ENCODE measurements around the gene MESD.

MESD gene

GRCh38 chr15:80991421-80991820 is 1.8 kb upstream of the MESD start:
- DNase-seq (ENCODE audit: low read depth) = no peak

- no peak for DNase-seq (ENCODE audit: low read depth)
Measured at GRCh38 chr15:80990955-80991354, 1.3 kb upstream of the MESD start.

- DNase-seq (ENCODE audit: low read depth) = no peak
Measured at GRCh38 chr15:80989081-80989517, 520 bp downstream of the MESD start.

DNA sequence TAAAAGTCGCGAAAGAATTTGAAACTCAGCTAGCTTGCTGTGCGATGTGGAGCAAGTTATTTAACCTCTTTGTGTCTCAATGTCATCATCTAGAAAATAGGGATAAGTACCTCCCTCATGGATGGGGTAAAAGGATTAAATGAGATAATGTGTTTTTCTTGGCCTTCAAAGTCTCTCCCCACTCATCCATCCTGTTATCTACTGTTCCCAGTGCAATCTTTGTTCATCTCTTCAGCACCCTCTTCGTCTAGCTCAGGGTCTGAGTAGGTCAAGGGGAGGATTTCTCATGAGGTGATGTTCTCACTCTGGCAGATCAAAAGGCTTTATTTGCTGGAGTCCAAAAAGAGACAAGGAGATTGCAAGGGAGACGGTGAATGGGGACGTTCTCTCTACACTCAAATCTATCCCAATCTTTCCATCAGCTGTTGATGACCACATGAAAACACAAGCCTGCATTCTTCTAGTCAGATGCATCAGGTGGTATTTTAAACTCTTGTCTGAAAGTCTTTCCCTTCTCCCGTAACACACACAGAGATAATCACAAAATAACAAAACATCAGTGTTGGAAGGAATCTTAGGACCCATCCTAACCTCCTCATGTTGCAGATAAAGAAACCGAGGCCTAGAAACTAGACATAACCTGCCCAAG is 1.3 kb downstream of the MESD start:
- DNase-seq (ENCODE audit: low read depth) = no peak

DNA sequence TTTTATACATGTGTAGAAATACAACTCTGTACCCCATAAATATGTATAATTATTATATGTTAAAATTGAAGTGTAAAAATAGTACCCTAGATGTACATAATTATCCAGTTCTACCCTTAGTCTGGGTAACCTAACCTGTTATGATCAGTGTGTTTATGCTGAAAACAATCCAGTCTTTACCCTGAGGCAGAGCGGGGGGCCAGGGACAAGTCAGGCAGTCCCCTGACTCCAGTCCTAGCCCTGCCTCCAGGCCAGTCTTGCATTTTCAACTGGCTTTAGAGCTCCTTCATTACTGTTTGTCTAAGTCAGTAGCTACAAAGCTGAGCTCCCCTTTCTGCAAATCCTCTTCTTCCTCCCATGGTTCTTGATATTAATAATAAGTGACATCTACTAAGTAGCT is 3.1 kb downstream of the MESD start:
- no peak for DNase-seq (ENCODE audit: low read depth)

- no peak for DNase-seq (ENCODE audit: low read depth)
Measured at GRCh38 chr15:80985981-80986380, 3.6 kb downstream of the MESD start.

GRCh38 chr15:80984856-80985255 is 4.8 kb downstream of the MESD start:
- no peak for DNase-seq (ENCODE audit: low read depth)

DNA sequence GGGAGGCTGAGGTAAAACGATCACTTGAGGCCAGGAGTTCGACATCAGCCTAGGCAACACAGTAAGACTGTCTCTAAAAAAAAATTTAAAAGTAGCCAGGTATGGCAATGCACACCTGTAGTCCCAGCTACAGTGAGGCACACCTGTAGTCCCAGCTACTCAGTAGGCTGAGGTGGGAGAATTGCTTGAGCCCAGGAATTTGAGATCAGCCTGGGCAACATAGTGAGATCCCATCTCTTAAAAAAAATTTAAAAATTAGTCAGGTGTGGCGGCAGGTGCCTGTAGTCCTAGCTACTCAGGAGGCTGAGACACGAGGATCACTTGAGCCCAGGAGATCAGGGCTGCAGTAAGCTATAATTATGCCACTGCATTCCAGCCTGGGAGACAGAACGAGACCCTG is 6.8 kb downstream of the MESD start:
- no peak for DNase-seq (ENCODE audit: low read depth)

DNA sequence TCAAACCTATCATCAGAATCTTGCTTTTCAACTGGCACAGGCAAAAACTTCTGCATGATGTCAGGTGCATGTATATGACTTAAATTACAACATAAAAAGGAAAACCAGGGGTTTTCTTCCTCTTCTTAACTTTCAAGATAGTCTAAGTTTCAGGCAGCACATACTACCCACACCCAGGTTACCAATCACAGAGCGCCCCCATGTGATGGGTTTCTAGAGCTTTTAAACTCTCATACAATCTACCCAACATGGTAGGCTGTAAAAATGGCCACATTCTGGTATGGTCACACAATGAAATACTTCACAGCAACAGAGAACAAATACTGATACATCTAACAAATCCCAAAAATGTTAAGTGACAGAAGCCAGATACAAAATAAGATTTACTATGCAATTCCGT is 7.4 kb downstream of the MESD start:
- no peak for DNase-seq (ENCODE audit: low read depth)

DNA sequence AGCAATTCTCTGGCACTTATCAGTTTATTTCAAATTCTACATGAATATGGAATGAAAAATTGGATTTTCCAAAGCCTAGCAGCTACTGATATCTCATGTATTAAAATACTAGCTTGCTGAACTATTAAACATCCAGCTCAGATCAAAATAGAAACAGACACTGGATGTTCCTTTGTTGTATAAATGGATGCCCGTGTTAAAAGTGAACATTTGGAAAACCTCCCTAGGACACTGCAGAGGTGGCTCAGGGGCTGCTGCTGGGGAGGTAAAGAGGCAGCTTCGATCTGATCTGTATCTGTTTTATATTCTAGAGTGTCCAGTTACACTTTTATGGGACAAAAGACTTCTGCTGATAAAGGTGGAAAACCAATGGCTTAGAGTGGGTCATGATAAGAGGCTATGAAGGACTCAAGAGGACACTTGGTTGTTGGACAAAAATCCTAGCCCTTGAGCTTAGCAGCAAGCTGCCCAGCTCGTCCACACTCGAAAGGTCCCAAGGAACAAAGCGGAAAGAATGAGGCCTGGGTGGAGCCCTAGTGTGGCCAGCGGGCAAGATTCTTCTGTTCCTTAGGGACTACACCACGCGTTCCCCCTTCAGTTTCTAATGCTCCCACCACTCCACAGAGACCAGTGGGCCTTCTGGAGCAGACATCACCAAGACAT is 9.9 kb downstream of the MESD start:
- no peak for DNase-seq (ENCODE audit: low read depth)

DNA sequence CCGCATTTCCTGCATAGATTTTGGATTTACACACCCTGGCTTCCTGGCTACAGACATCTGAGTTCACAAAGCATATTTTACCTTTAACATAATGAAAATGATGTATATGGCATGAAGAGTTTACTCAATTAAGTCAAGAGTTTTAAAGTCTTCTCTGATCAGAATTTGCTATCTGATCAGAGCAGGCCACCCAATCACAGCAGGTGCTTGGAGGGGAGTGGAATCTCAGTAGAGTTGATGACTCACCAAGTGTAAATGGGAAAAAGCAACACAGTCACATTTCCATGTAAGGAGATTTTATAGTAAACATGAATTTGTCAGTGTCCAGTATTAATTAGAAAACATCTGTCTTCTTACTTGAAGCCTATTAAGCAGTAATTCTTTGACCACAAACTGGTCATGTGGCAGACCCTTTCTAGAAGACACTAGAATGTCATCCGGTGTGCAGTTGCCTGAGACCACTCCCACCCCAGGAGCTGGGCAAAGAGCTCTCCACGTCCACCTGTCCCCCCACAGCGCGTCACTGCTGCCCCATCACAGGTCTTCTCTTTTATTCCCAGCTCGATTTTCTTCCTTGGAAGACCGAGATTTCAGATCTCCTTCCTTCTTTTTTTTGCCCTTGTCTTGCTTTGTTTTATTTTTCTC is 10.8 kb downstream of the MESD start:
- DNase-seq (ENCODE audit: low read depth) = no peak

DNA sequence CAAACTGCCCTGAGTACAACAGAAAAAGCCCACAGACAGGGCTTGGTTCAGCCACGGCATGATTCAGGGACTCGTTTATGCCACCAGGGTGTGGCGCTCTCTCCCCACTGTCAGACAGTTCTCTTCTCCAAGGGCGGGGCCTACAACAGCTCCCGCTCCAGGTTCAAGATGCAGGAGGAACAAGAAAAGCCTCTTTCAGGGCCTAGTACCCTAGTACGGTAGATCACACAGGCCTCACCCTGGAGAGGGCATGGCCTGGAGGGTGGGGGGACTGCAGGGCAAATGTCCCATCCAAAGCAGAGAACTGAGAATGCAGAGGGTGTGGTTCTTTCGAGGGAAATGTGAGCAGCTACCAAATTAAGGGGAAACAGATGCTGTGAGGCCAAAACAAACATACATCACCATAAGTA is 12.0 kb downstream of the MESD start:
- DNase-seq (ENCODE audit: low read depth) = no peak

DNA sequence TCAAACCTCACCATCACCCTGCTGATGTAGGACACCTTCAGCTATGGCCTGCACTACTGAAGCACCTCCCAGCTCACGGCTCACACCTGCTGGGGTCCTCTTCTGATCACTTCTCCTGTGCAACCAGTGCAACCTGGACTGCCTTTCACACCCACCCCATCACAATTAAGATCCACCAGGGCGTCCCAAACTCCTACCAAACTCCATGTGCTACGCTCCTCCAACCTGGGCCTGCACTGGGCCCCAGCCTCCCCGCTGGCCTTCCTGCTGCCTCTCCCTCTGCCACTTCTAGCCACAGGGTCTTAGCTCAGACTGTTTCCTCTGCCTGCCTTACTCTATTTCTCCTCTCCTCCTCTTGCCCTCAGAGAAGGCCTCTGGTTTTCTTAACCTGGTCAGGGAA is 12.8 kb downstream of the MESD start:
- DNase-seq (ENCODE audit: low read depth) = no peak

DNA sequence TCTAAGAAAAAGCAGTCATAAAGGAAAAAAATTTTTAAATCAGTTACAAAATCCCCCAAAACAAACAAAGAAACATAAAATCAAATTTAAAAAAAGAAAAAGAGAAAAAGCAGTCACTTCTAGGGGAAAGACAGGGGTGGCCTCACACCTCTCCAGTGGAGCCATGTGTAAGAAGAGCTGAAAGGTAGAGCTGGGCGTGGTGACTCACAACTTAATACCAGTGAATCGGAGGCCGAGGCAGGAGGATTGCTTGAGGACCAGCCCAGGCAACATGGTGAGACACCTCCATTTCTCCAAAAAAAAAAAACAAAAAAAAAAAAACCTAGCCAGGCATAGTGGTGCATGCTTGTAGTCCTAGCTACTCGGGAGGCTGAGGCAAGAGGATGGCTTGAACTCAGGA is 14.7 kb downstream of the MESD start:
- DNase-seq (ENCODE audit: low read depth) = no peak

DNA sequence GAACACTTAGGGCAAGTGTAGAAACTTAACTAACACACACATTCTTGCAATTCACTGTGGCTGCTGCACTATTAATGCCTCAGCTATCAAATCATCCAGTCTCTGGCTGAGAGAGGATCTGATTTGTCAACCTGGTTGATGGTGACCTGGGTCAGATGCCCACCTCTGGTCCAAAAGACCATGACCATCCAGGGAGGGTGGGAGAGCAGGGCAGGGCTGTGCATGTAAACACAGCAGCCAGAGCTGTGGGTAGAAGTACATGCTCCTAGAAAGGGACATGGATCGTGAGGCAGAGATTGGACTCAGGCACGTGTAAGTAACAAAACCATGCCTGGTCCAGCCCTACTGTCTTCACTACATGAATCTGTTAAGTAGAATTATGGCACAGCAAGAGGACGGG is 17.3 kb downstream of the MESD start:
- no peak for DNase-seq (ENCODE audit: low read depth)

DNA sequence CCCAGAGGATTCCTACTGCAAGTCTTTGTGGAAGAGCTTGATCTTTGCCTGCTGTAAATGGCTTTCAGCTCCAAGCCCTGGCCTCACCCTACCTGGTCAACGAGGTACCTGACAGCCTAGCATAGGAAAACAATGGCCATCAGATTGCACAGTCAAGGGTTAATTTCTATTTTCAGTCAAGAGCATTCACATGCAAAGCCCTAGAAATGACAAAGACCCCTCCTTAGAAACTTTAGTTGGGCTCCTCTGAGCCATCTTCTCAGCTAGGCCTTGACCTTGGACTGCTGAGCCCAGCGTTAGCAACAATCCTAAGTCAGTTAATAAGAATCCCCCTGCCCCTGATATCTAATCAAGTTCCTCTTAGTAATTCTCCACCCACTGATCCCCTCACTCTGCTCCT is 18.5 kb downstream of the MESD start:
- no peak for DNase-seq (ENCODE audit: low read depth)

GRCh38 chr15:80970658-80971057 is 19.0 kb downstream of the MESD start:
- DNase-seq (ENCODE audit: low read depth) = no peak

DNA sequence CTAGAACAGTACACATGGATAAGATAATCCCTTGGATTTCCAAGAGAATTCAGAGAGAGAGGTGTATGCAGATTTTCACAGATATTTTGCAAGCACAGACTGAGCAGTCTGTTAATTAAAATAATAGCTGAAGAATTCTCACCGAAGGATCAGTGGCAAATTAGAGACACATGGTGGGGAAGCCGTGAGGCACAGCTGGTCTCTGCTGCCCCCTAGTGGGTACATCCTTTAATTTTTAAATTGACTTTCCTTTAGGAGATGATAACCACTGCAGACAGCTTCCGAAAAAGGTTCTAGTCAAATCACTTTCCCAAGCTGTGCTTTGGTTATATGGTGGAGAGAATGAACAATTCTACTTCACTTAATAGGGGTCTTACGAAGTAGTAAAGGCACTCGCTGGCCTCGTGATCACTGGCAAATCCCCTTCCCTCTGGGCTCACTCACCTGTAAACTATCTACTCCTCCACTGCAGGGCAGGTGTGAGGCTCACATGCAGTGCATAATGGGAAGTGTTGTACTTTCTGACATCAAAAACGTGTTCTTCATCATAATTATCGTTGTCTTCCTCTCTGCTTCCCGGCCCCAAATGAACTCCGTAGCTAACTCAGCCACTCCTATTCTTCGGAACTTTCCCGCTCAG is 19.5 kb downstream of the MESD start:
- DNase-seq (ENCODE audit: low read depth) = no peak

GRCh38 chr15:80969316-80969715 is 20.3 kb downstream of the MESD start:
- no peak for DNase-seq (ENCODE audit: low read depth)

GRCh38 chr15:80967991-80968510 is 21.6 kb downstream of the MESD start:
- no peak for DNase-seq (ENCODE audit: low read depth)

DNA sequence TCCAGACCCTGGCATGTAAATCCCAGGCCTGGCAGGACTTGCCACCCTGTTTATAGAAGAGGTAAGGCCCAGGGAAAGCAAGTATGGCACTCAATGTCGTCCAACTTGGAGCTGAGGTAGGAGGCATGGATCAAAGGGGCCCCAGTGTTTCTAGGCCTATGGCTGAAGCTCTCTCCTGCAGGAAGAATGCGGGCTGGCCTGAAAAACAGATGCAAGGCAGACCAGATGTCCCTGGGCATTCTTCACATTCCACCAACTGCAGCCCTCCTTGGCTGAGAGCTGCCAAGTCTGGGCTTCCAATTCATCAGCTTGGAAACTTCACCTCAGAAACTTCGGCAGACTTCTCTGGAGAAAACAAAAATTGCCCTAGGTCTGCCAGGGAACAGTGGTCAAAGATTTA is 22.2 kb downstream of the MESD start:
- peak; percentile 62 for DNase-seq (ENCODE audit: low read depth)

DNA sequence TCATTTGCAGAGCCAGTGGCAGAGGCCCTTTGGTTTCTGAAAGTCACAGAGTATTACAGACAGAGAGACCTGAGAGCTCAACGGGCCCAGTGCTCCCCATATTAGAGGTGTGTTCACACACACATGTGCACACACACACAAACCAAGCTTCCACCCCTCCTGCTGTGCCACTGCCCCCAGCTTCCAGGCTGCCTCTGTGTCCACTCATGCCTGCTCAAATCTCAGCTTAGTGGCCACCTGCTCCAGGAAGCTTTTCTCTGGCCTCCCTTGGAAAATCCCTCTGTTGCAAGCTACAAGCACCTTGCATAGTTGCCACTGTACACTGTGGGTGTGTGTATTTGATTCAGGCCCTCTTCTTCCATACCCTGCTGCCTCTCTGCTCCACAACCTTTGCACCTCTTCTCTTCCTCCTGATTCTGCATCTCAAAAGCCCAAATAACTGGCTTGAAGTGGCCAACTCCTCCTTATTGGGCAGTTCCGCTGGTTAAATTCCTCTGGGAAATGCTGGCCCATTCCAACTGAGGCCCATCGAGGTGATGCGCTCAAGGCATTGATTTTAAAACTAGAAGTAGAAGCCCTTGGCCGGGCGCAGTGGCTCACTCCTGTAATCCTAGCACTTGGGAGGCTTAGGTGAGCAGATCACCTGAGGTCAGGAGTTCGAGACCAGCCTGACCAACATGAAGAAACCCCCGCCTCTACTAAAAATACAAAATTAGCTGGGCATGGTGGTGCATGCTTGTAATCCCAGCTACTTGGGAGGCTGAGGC is 23.0 kb downstream of the MESD start:
- DNase-seq (ENCODE audit: low read depth) = no peak
